HuH-7 (cell line): ENCODE data around the gene URB1.
"Not testable (repeated sequence)": the region's sequence is repeated elsewhere in the genome, so short reads cannot be mapped to it uniquely, and the experiment has no call there.

Source experiments
- DNase-seq: peaks from one replicate; pipeline ENCODE4 v3.0.0; 2011; ENCODE audit warnings: low spot score

Gene URB1

GRCh38 chr21:32317726-32318125 lies 75.1 kb downstream of the URB1 start:
- no peak for DNase-seq

GRCh38 chr21:32316361-32317215 lies 76.2 kb downstream of the URB1 start:
- no peak for DNase-seq

- no peak for DNase-seq
Observed at GRCh38 chr21:32315511-32316281, 77.1 kb downstream of the URB1 start.

GRCh38 chr21:32314806-32315205 lies 78.0 kb downstream of the URB1 start:
- no peak for DNase-seq

GRCh38 chr21:32312976-32313375 lies 79.8 kb downstream of the URB1 start:
- no peak for DNase-seq

- DNase-seq = no peak
Observed at GRCh38 chr21:32312326-32312725, 80.5 kb downstream of the URB1 start.

- DNase-seq = no peak
Observed at GRCh38 chr21:32311621-32312020, 81.2 kb downstream of the URB1 start.

GRCh38 chr21:32310976-32311375 lies 81.8 kb downstream of the URB1 start:
- not testable (repeated sequence) for DNase-seq

- DNase-seq = no peak
Observed at GRCh38 chr21:32309906-32310460, 82.8 kb downstream of the URB1 start.

GRCh38 chr21:32308696-32309095 lies 84.1 kb downstream of the URB1 start:
- no peak for DNase-seq

GRCh38 chr21:32307706-32308105 lies 85.1 kb downstream of the URB1 start:
- no peak for DNase-seq

- DNase-seq = peak; percentile 34
Observed at GRCh38 chr21:32306021-32306780, 86.6 kb downstream of the URB1 start.

GRCh38 chr21:32304998-32305397 lies 87.8 kb downstream of the URB1 start:
- no peak for DNase-seq

GRCh38 chr21:32303385-32303784 lies 89.4 kb downstream of the URB1 start:
- DNase-seq = no peak

- DNase-seq = no peak
Observed at GRCh38 chr21:32302560-32302959, 90.3 kb downstream of the URB1 start.

- DNase-seq = no peak
Observed at GRCh38 chr21:32301596-32301995, 91.2 kb downstream of the URB1 start.

GRCh38 chr21:32300117-32300681 lies 92.6 kb downstream of the URB1 start:
- no peak for DNase-seq

- no peak for DNase-seq
Observed at GRCh38 chr21:32299695-32300094, 93.1 kb downstream of the URB1 start.

- no peak for DNase-seq
Observed at GRCh38 chr21:32298658-32299081, 94.1 kb downstream of the URB1 start, which contains the start of gene MRAP. TSS of gene MRAP (plus strand) at chr21:32298855. CDS start at chr21:32298972, 117 bp downstream.

GRCh38 chr21:32298148-32298559 lies 94.7 kb downstream of the URB1 start:
- no peak for DNase-seq

GRCh38 chr21:32297449-32297848 lies 95.4 kb downstream of the URB1 start:
- no peak for DNase-seq

- DNase-seq = no peak
Observed at GRCh38 chr21:32285476-32285875, 107.3 kb downstream of the URB1 start.
